ENCODE data around the gene ATP10B.

- TF ChIP-seq, protein P1, sequence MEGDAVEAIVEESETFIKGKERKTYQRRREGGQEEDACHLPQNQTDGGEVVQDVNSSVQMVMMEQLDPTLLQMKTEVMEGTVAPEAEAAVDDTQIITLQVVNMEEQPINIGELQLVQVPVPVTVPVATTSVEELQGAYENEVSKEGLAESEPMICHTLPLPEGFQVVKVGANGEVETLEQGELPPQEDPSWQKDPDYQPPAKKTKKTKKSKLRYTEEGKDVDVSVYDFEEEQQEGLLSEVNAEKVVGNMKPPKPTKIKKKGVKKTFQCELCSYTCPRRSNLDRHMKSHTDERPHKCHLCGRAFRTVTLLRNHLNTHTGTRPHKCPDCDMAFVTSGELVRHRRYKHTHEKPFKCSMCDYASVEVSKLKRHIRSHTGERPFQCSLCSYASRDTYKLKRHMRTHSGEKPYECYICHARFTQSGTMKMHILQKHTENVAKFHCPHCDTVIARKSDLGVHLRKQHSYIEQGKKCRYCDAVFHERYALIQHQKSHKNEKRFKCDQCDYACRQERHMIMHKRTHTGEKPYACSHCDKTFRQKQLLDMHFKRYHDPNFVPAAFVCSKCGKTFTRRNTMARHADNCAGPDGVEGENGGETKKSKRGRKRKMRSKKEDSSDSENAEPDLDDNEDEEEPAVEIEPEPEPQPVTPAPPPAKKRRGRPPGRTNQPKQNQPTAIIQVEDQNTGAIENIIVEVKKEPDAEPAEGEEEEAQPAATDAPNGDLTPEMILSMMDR (IDR thresholded peaks at IDR 0.05; ENCODE audit: poor library complexity) = no peak
- TF ChIP-seq EZH2 (IDR thresholded peaks at IDR 0.05; ENCODE audit: borderline replicate concordance) (no peak), EZH2phosphoT487 (IDR thresholded peaks at IDR 0.05; ENCODE audit: low read depth, severe bottlenecking, unreplicated experiment) (no peak)
Measured at GRCh38 chr5:160867976-160868375, 16.0 kb upstream of the ATP10B start.

All from hepatocyte (in vitro differentiated cells).